Ishikawa (cell line): ENCODE results near the gene SLC38A9.

Experiments used
- CEBPB ChIP-seq: IDR thresholded peaks from 2 replicates; pipeline ENCODE4 v1.6.1; 2012
- CREB1 ChIP-seq: IDR thresholded peaks from 2 replicates; pipeline ENCODE4 v1.6.1; 2012; ENCODE audit warnings: low read depth
- EGR1 ChIP-seq: IDR thresholded peaks from 2 replicates; pipeline ENCODE4 v1.6.1; 2012
- EP300 ChIP-seq: IDR thresholded peaks from 2 replicates; pipeline ENCODE4 v1.6.1; 2012; ENCODE audit warnings: borderline replicate concordance
- FOXM1 ChIP-seq: IDR thresholded peaks from 2 replicates; pipeline ENCODE4 v1.6.1; 2012; ENCODE audit warnings: low read depth, borderline replicate concordance
- NFIC ChIP-seq: IDR thresholded peaks from 2 replicates; pipeline ENCODE4 v1.6.1; 2012
- RAD21 ChIP-seq: IDR thresholded peaks from 2 replicates; pipeline ENCODE4 v1.6.1; 2012; ENCODE audit warnings: low read depth
- TAF1 ChIP-seq: IDR thresholded peaks from 2 replicates; pipeline ENCODE4 v1.6.1; 2012; ENCODE audit warnings: low read depth, mild to moderate bottlenecking
- TCF12 ChIP-seq: IDR thresholded peaks from 2 replicates; pipeline ENCODE4 v1.6.1; 2012; ENCODE audit warnings: low read depth
- TEAD4 ChIP-seq: IDR thresholded peaks from 2 replicates; pipeline ENCODE4 v1.6.1; 2012
- YY1 ChIP-seq: IDR thresholded peaks from 2 replicates; pipeline ENCODE4 v1.6.1; 2012; ENCODE audit warnings: low read depth
- ZBTB7A ChIP-seq: IDR thresholded peaks from 2 replicates; pipeline ENCODE4 v1.6.1; 2012; ENCODE audit warnings: low read depth
- TF ChIP-seq, protein P1 (sequence below): IDR thresholded peaks from 2 replicates; pipeline ENCODE4 v1.6.1; 2012
- TF ChIP-seq, protein P2 (sequence below): IDR thresholded peaks from 2 replicates; pipeline ENCODE4 v1.6.1; 2012
- TF ChIP-seq, protein P3 (sequence below): IDR thresholded peaks from 2 replicates; pipeline ENCODE4 v1.6.1; 2012; ENCODE audit warnings: low read depth, mild to moderate bottlenecking

Gene SLC38A9

DNA sequence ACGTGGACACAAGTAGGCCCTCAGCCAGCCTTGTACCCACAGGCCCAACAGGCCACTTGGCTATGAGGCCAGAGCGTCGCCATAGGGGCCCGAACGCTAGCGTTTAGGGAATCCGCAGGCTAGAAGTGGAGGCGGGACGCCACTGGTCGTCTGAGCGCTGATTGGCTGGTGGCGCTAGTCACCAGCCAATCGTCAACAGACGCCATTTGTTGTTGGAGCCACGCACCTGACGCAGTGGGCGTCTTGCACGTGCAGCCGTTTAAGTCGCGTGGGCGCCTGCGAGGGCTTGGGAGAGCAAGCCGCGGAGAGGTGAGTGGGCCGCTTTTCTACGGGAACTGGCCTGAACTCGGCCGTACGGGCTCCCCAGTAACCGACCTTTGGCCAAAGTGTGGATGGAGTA, 25.7 kb upstream of the SLC38A9 start, which contains the start of gene DDX4:
TSS of gene DDX4 (plus strand) at position 269 of the 400 bp plus-strand sequence. CDS start 903 bp downstream, outside the sequence.
- TF ChIP-seq NFIC (no peak), CEBPB (no peak), ZBTB7A (no peak), EP300 (no peak), TEAD4 (no peak), YY1 (no peak)
- TF ChIP-seq, protein P1, sequence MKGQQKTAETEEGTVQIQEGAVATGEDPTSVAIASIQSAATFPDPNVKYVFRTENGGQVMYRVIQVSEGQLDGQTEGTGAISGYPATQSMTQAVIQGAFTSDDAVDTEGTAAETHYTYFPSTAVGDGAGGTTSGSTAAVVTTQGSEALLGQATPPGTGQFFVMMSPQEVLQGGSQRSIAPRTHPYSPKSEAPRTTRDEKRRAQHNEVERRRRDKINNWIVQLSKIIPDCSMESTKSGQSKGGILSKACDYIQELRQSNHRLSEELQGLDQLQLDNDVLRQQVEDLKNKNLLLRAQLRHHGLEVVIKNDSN: no peak
- TF ChIP-seq, protein P2, sequence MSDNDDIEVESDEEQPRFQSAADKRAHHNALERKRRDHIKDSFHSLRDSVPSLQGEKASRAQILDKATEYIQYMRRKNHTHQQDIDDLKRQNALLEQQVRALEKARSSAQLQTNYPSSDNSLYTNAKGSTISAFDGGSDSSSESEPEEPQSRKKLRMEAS: no peak
- TF ChIP-seq, protein P3, sequence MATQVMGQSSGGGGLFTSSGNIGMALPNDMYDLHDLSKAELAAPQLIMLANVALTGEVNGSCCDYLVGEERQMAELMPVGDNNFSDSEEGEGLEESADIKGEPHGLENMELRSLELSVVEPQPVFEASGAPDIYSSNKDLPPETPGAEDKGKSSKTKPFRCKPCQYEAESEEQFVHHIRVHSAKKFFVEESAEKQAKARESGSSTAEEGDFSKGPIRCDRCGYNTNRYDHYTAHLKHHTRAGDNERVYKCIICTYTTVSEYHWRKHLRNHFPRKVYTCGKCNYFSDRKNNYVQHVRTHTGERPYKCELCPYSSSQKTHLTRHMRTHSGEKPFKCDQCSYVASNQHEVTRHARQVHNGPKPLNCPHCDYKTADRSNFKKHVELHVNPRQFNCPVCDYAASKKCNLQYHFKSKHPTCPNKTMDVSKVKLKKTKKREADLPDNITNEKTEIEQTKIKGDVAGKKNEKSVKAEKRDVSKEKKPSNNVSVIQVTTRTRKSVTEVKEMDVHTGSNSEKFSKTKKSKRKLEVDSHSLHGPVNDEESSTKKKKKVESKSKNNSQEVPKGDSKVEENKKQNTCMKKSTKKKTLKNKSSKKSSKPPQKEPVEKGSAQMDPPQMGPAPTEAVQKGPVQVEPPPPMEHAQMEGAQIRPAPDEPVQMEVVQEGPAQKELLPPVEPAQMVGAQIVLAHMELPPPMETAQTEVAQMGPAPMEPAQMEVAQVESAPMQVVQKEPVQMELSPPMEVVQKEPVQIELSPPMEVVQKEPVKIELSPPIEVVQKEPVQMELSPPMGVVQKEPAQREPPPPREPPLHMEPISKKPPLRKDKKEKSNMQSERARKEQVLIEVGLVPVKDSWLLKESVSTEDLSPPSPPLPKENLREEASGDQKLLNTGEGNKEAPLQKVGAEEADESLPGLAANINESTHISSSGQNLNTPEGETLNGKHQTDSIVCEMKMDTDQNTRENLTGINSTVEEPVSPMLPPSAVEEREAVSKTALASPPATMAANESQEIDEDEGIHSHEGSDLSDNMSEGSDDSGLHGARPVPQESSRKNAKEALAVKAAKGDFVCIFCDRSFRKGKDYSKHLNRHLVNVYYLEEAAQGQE: no peak

DNA sequence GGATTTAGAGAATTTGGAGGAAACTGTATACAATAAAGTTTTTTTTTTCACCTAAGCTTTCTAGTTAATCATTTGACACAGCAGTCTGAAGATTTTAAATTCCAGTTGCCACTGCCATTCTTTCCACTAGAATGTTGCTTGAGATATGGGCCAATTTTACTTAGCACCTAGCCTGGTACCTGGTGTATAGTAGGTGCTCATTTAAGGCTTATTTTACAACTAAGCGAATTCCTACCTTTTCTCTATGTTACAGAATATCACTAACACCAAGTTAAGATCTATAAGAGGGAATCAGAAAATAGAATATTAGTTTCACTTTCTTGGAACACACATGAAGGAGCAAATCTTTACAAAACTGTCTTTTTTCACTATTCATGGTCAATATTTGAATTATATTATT, 22.5 kb upstream of the SLC38A9 start:
- no peak for TF ChIP-seq CREB1
- TF ChIP-seq CEBPB: no peak
- no peak for TF ChIP-seq FOXM1
- no peak for TF ChIP-seq RAD21
- no peak for TF ChIP-seq ZBTB7A
- no peak for TF ChIP-seq NFIC
- no peak for TF ChIP-seq TEAD4
- no peak for TF ChIP-seq EGR1
- TF ChIP-seq TAF1: no peak
- no peak for TF ChIP-seq YY1
- TF ChIP-seq, protein P1: no peak
- TF ChIP-seq TCF12: no peak
- no peak for TF ChIP-seq EP300
- TF ChIP-seq, protein P2: no peak
- TF ChIP-seq, protein P3: no peak

DNA sequence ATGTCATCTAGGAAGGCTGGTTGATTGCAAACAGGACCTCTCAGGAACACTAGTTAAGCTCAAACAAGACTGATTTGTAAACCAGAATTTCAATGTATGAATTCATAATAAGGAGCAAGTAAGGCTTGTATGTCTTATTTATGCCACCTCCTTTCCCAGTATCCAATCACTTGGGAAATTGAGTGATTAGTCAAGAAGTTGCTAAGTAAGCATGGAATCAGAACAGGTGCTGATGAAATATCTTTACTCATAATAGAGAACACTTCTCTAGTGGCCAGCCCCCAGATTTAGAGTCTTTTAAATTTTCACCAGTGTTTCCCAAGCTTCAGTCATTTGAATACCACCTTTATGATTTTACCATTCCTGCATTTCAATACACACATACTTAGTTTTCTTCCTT, 20.5 kb upstream of the SLC38A9 start:
- TF ChIP-seq EP300 (no peak), TAF1 (no peak), TCF12 (no peak), CREB1 (no peak), NFIC (no peak), EGR1 (no peak), FOXM1 (no peak), TEAD4 (no peak)
- TF ChIP-seq, protein P1: no peak
- TF ChIP-seq, protein P3: no peak
- TF ChIP-seq, protein P2: no peak

DNA sequence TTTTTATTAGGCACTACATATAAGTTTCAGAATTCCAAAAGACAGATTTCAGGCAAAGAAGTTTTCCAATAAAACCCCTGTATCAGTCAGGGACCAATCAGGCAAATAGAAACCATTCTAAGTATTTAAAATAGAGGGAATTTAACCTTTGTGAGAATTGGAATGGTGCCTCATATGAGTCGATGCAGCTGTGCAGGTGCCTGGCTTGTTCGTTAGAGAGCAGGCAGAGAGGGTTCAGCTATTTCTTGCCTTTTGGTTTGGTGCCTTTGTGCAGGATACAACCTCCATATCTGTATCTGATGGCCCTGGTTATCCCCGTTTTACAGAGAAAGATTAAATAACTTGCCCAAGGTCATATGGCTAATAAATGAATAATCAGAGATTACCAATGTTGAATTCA, 19.7 kb upstream of the SLC38A9 start:
- no peak for TF ChIP-seq EGR1
- TF ChIP-seq, protein P1: no peak
- TF ChIP-seq CREB1: no peak
- TF ChIP-seq FOXM1: no peak
- TF ChIP-seq YY1: no peak
